ENCODE measurements around the gene FAM98C.

DNA sequence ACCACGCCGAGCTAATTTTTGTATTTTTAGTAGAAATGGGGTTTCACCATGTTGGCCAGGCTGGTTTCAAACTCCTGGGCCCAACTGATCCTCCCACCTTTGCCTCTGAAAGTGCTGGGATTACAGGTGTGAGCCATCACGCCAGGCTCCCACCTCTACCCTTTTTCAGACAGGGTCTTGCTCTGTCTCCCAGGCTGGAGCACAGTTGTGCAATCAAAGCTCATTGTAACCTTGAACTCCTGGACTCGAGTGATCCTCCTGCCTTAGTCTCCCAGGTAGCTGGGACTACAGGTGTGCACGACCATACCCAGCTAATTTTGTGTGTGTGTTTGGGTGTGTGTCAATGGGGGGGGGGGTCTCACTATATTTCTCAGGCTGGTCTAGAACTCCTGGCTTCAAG is 21.4 kb downstream of the FAM98C start:
- TF ChIP-seq EZH2 (IDR thresholded peaks at IDR 0.05; ENCODE audit: insufficient read depth, poor library complexity, severe bottlenecking) = no peak
- TF ChIP-seq EZH2phosphoT487 (IDR thresholded peaks at IDR 0.05; ENCODE audit: insufficient read depth, low read depth) = no peak

Measured in GM23248 (cell line).